Sigmoid colon (tissue), 7 donors: ENCODE measurements around the gene ZNF175. TPM values are rescaled to one million over a fixed set of nuclear protein-coding genes. Genes with fewer than 3 reads are reported as not detected.

Source experiments
- DNase-seq: peaks from one replicate; pipeline ENCODE4 v3.0.0-alpha.2; 2019
- H3K27ac ChIP-seq, 4 donors: fragments of 200-600 bp; sonication (generic); one replicate each; pipeline ENCODE4 v1.5.1; 2016 to 2019; ENCODE audit warnings: mild to moderate bottlenecking in 1 of 4
- H3K27me3 ChIP-seq, 3 donors: fragments of 200-600 bp; sonication (generic); one replicate each; pipeline ENCODE4 v1.5.1; 2019; ENCODE audit warnings: mild to moderate bottlenecking in 1 of 3
- H3K36me3 ChIP-seq, 4 donors: fragments of 200-600 bp; sonication (generic); one replicate each; pipeline ENCODE4 v1.5.1; 2016 to 2019
- H3K4me1 ChIP-seq, 4 donors: fragments of 200-600 bp; sonication (generic); one replicate each; pipeline ENCODE4 v1.5.1; 2017 to 2019
- H3K4me3 ChIP-seq, 4 donors: fragments of 200-600 bp; sonication (generic); one replicate each; pipeline ENCODE4 v1.5.1; 2017 to 2019; ENCODE audit warnings: mild to moderate bottlenecking in 2 of 4, moderate library complexity in 1 of 4
- H3K9me3 ChIP-seq, 4 donors: fragments of 200-600 bp in 3 of 4; sonication (generic) in 3 of 4; one replicate each; pipeline versions ENCODE4 v1.5.1 to v1.6.1; 2013 to 2019
- CTCF ChIP-seq, 4 experiments: fragments of 450-650 bp in 3 of 4; fragments of 200-600 bp in 1 of 4; IDR thresholded peaks; one replicate each; pipeline ENCODE4 v1.5.1; 2016 to 2019; ENCODE audit warnings: antibody characterized with exemption in 4 of 4, mild to moderate bottlenecking in 3 of 4, moderate library complexity in 2 of 4
- EP300 ChIP-seq, 4 donors: sonication (generic); formaldehyde crosslinking; IDR thresholded peaks; one replicate each; pipeline ENCODE4 v1.6.1; 2017; ENCODE audit warnings: antibody characterized with exemption in 4 of 4
- POLR2A ChIP-seq, 2 donors: fragments of 450-650 bp; IDR thresholded peaks; one replicate each; pipeline ENCODE4 v1.6.1; 2016; ENCODE audit warnings: antibody characterized with exemption in 2 of 2, mild to moderate bottlenecking in 2 of 2, moderate library complexity in 2 of 2
- POLR2AphosphoS5 ChIP-seq, 4 donors: sonication (generic); formaldehyde crosslinking; IDR thresholded peaks; one replicate each; pipeline ENCODE4 v1.6.1; 2017; ENCODE audit warnings: antibody characterized with exemption in 4 of 4
- WGBS, 2 donors: extraction: QIAGEN DNeasy Blood & Tissue Kit; methylation state at CpG; one replicate each; pipeline ENCODE4 v1.1.7; 2013; 5-methylcytosine and 5-hydroxymethylcytosine counted together
- intact Hi-C: fragments of 100-400 bp; cut with DNase I; formaldehyde crosslinking; loops from one replicate; pipeline ENCODE4 v1.15.1; 2023
- polyA plus RNA-seq, 3 donors: library from polyadenylated mRNA; stranded (reverse); fragments of 200-250 nt; gene quantifications; one replicate each; pipeline ENCODE4 v1.2.3, GENCODE V29; 2013
- total RNA-seq, 4 donors: library from RNA; depleted of rRNA; stranded (reverse); fragments of >200 nt; gene quantifications; one replicate each; pipeline ENCODE4 v1.1.0, GENCODE V29; 2016
- donor health status: healthy with polysubstance abuse.
- donor health status: Bipolar disorder and iron deficiency.
- donor health status: healthy.

The ZNF175 gene
- total and polyA plus RNA-seq, 7 donors = 1.4 to 5.8 (median 3.6) TPM

GRCh38 chr19:51551673-51552432, 19.2 kb upstream of the ZNF175 start:
- Histone ChIP-seq H3K4me3 (no peak overlapping the region), H3K27me3 (peaks cover 0 to 24% (median 0%) of the 10 kb centered on the region in 3 donors), H3K27ac (no peak overlapping the region), H3K36me3 (no peaks in the 10 kb centered on the region), H3K4me1 (no peaks in the 10 kb centered on the region), H3K9me3 (no peaks in the 10 kb centered on the region)
- WGBS, 2 donors = 49 to 51% methylated on average over 3 of the region's 3 CpGs
- intact Hi-C loops = no loop called here
- DNase-seq = no peak
- no peak for TF ChIP-seq POLR2A (IDR thresholded peaks at IDR 0.05)
- no peak for TF ChIP-seq CTCF (IDR thresholded peaks at IDR 0.05)
- no peak for TF ChIP-seq EP300 (IDR thresholded peaks at IDR 0.05)
- no peak for TF ChIP-seq POLR2AphosphoS5 (IDR thresholded peaks at IDR 0.05)

GRCh38 chr19:51552608-51552995, 18.5 kb upstream of the ZNF175 start:
- no peak for DNase-seq
- no peaks in the 10 kb centered on the region for H3K9me3 ChIP-seq
- H3K27ac ChIP-seq = no peak overlapping the region
- H3K27me3 ChIP-seq = peaks cover 0 to 24% (median 0%) of the 10 kb centered on the region in 3 donors
- intact Hi-C loops = no loop called here
- H3K4me1 ChIP-seq = no peaks in the 10 kb centered on the region
- H3K4me3 ChIP-seq = no peak overlapping the region
- no peak for TF ChIP-seq POLR2A (IDR thresholded peaks at IDR 0.05)
- TF ChIP-seq CTCF (IDR thresholded peaks at IDR 0.05) = no peak
- no peak for TF ChIP-seq POLR2AphosphoS5 (IDR thresholded peaks at IDR 0.05)
- no peak for TF ChIP-seq EP300 (IDR thresholded peaks at IDR 0.05)
- H3K36me3 ChIP-seq = no peaks in the 10 kb centered on the region
- WGBS, 2 donors = 25 to 28% methylated on average over 1 of the region's 1 CpG

- Histone ChIP-seq H3K36me3 (no peaks in the 10 kb centered on the region), H3K27ac (no peak overlapping the region), H3K9me3 (no peaks in the 10 kb centered on the region), H3K4me3 (no peak overlapping the region), H3K4me1 (no peaks in the 10 kb centered on the region), H3K27me3 (peaks cover 0 to 23% (median 0%) of the 10 kb centered on the region in 3 donors)
- TF ChIP-seq POLR2A (IDR thresholded peaks at IDR 0.05) = no peak
- TF ChIP-seq EP300 (IDR thresholded peaks at IDR 0.05) = no peak
- no peak for DNase-seq
- intact Hi-C loops = no loop called here
- WGBS, 2 donors = 11 to 12% methylated on average over 20 of the region's 20 CpGs
These were observed 17.9 kb upstream of the ZNF175 start for GRCh38 chr19:51552996-51553725.

GRCh38 chr19:51559240-51559639, 11.8 kb upstream of the ZNF175 start:
- intact Hi-C loops = no loop called here
- H3K36me3 ChIP-seq = no peaks in the 10 kb centered on the region
- WGBS, 2 donors = 67 to 80% methylated on average over 1 of the region's 1 CpG
- H3K27me3 ChIP-seq = peaks cover 0 to 23% (median 0%) of the 10 kb centered on the region in 3 donors
- H3K4me3 ChIP-seq = no peak overlapping the region
- H3K9me3 ChIP-seq = no peaks in the 10 kb centered on the region
- no peaks in the 10 kb centered on the region for H3K4me1 ChIP-seq
- H3K27ac ChIP-seq = no peak overlapping the region
- no peak for TF ChIP-seq EP300 (IDR thresholded peaks at IDR 0.05)
- no peak for DNase-seq

- TF ChIP-seq CTCF (IDR thresholded peaks at IDR 0.05) (no peak), POLR2A (IDR thresholded peaks at IDR 0.05) (no peak), POLR2AphosphoS5 (IDR thresholded peaks at IDR 0.05) (no peak), EP300 (IDR thresholded peaks at IDR 0.05) (no peak)
- no peaks in the 10 kb centered on the region for H3K36me3 ChIP-seq
- no peaks in the 10 kb centered on the region for H3K4me1 ChIP-seq
- no peak for DNase-seq
- no peak overlapping the region for H3K4me3 ChIP-seq
- no peak overlapping the region for H3K27ac ChIP-seq
- H3K9me3 ChIP-seq = no peaks in the 10 kb centered on the region
- peaks cover 0 to 31% (median 0%) of the 10 kb centered on the region in 3 donors for H3K27me3 ChIP-seq
- 34 to 37% methylated on average over 4 of the region's 4 CpGs for WGBS, 2 donors
- intact Hi-C loops = no loop called here
These were observed 10.7 kb upstream of the ZNF175 start for GRCh38 chr19:51560339-51560738.
